Psoas muscle (tissue), 8 donors: ENCODE measurements around the gene FAM193B. TPM values are rescaled to one million over a fixed set of nuclear protein-coding genes. Genes with fewer than 3 reads are reported as not detected.

Source experiments
- ATAC-seq, 4 donors: fragments of 200-7000 bp; cut with Tn5 transposase; one replicate each; pipeline ENCODE4 v1.9.1; 2020; ENCODE audit warnings: moderate library complexity in 3 of 4, mild to moderate bottlenecking in 2 of 4
- DNase-seq, 2 donors: peaks; one replicate each; pipeline ENCODE4 v3.0.0-alpha.2; 2020
- H3K27ac ChIP-seq: fragments of 200-600 bp; one replicate; pipeline ENCODE4 v1.8.0; 2022
- H3K27me3 ChIP-seq, 3 donors: fragments of 200-600 bp in 1 of 3; one replicate each; pipeline versions ENCODE4 v1.6.1 to v1.8.0; 2013 to 2022; ENCODE audit warnings: low read length in 2 of 3, mild to moderate bottlenecking in 2 of 3, moderate library complexity in 1 of 3; ENCODE audit not compliant: insufficient read depth in 3 of 3
- H3K36me3 ChIP-seq, 2 donors: fragments of 200-600 bp in 1 of 2; one replicate each; pipeline versions ENCODE4 v1.6.1 to v1.8.0; 2013 to 2022; ENCODE audit warnings: low read depth in 1 of 2, mild to moderate bottlenecking in 1 of 2, moderate library complexity in 1 of 2; ENCODE audit not compliant: insufficient read depth in 1 of 2
- H3K4me1 ChIP-seq: fragments of 200-600 bp; one replicate; pipeline ENCODE4 v1.8.0; 2022
- H3K4me3 ChIP-seq: fragments of 200-600 bp; one replicate; pipeline ENCODE4 v1.8.0; 2022; ENCODE audit warnings: mild to moderate bottlenecking
- H3K9me3 ChIP-seq: fragments of 200-600 bp; one replicate; pipeline ENCODE4 v1.8.0; 2022
- CTCF ChIP-seq: fragments of 200-600 bp; IDR thresholded peaks from one replicate; pipeline ENCODE4 v1.8.0; 2022; ENCODE audit warnings: antibody characterized with exemption
- WGBS, 3 donors: extraction: QIAGEN DNeasy Blood & Tissue Kit; methylation state at CpG; one replicate each; pipeline versions ENCODE4 v1.1.6 to v1.1.7; 2013; 5-methylcytosine and 5-hydroxymethylcytosine counted together
- intact Hi-C, 2 donors: fragments of 100-400 bp; cut with DNase I; formaldehyde crosslinking; loops; one replicate each; pipeline versions ENCODE4 v1.11.0 to v1.14.2; 2022
- polyA plus RNA-seq, 3 donors: library from polyadenylated mRNA; stranded (reverse); fragments of 200-250 nt; gene quantifications; one replicate each; pipeline ENCODE4 v1.2.3, GENCODE V29; 2013
- total RNA-seq, 4 donors: library from RNA; stranded (reverse); fragmentation: NEBNext Ultra II Directional in 2 of 4; extraction: Animal tissue kit (Norgen Biotek cat#: 25700) in 2 of 4; gene quantifications; one replicate each; pipeline versions ENCODE4 v1.2.1 to v1.2.4, GENCODE V29; 2021 to 2023
- donor health status: healthy with polysubstance abuse.
- donor health status: DM: no; HTN: no; CAD: no; lungs with moderate emphysema.
- donor health status: Bipolar disorder and iron deficiency.
- donor health status: healthy.
- donor health status: DM: yes; HTN: yes; CAD: no.
- donor health status: DM: no; HTN: no; CAD: no.
- donor health status: DM: no; HTN: no; CAD: no.
- donor health status: DM: yes; HTN: yes; CAD: no.

FAM193B gene
- total and polyA plus RNA-seq, 7 donors, result 26.9 to 36.7 (median 28.4) TPM

GRCh38 chr5:177520916-177521513 is 33.3 kb downstream of the FAM193B start:
- Histone ChIP-seq H3K27me3 (no peaks in the 10 kb centered on the region), H3K9me3 (no peaks in the 10 kb centered on the region), H3K27ac (peak overlapping the region; percentile 6), H3K36me3 (peaks cover 0 to 71% of the 10 kb centered on the region in 2 donors), H3K4me1 (peaks cover 35% of the 10 kb centered on the region), H3K4me3 (no peak overlapping the region)
- peak; percentile 4 for TF ChIP-seq CTCF
- DNase-seq (peak in 1 of 2 donors; percentile 31), ATAC-seq (no peak)
- 41 to 80% (median 51%) methylated on average over 2 of the region's 2 CpGs for WGBS, 3 donors
- intact Hi-C loops, result no loop called here

DNA sequence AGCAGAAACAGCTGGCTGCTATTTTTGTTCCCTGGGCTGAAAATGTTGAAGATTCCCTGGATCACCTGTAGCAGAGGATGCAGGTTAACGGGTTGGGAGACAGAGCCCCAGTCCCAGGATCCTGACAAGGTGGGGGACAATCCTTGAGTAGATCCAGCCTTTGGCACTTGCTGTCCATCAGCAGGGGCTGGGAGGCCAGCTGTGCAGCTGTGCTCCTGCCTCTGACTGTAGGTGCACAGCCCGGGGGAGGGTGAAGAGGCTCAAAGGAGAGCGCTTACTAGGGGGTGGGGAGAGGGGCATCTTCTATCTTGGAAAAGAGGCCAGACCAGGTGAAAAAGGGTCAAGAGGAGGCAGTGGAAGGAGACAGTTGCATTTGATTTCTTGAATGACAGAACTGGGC is 34.1 kb downstream of the FAM193B start:
- ATAC-seq (no peak), DNase-seq (peak in 1 of 2 donors; percentile 25)
- H3K36me3 ChIP-seq, result peaks cover 0 to 72% of the 10 kb centered on the region in 2 donors
- H3K4me3 ChIP-seq, result no peak overlapping the region
- no peak for TF ChIP-seq CTCF
- no peaks in the 10 kb centered on the region for H3K9me3 ChIP-seq
- peak overlapping the region; percentile 6 for H3K27ac ChIP-seq
- intact Hi-C loops, result no loop called here
- no peaks in the 10 kb centered on the region for H3K27me3 ChIP-seq
- H3K4me1 ChIP-seq, result peaks cover 35% of the 10 kb centered on the region
- 77 to 94% (median 84%) methylated on average over 3 of the region's 3 CpGs for WGBS, 3 donors

DNA sequence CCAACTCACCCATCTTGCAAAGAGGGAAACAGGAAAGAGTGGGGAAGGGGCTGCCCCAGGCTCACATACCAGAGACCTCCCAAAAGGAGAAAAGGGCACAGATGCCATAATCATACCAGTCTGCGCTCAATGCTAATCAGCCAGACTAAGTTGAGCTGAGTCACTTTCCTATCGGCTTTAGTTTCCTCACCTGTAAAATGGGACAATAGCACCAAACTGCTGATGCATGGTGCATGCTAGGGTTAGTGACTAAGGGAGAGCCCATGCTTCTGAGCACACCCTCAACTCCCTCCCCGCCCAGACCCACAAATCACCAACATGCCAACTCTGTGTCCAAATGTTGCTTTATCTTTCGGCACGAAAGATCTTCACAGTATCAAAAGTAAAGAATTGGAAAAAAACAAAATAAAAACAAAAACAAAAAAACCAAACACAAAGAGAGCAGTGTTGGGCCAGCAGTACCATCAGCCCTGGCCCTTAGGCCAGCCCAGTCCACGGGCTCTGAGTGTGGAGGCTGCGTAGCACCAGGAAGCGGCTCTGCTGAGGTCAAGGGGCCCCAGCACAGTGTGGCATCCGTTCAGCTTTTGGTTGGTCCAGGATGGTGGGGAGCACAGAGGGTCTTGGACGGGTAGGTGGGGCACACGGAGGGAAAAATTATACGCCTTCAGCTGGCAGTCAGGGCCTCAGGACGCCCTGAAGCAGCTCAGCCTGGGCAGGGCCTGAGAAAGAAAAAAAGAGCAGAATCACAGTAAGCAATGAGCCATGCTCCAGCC is 34.7 kb downstream of the FAM193B start:
- DNase-seq (peak in 1 of 2 donors; percentile 28), ATAC-seq (no peak)
- H3K27ac ChIP-seq, result peak overlapping the region; percentile 16
- peaks cover 0 to 72% of the 10 kb centered on the region in 2 donors for H3K36me3 ChIP-seq
- H3K9me3 ChIP-seq, result no peaks in the 10 kb centered on the region
- H3K4me1 ChIP-seq, result peaks cover 31% of the 10 kb centered on the region
- no peak for TF ChIP-seq CTCF
- H3K4me3 ChIP-seq, result peak overlapping the region; percentile 11
- no peaks in the 10 kb centered on the region for H3K27me3 ChIP-seq
- WGBS, 3 donors, result 78 to 89% (median 79%) methylated on average over 13 of the region's 13 CpGs
- intact Hi-C loops, result no loop called here

GRCh38 chr5:177516601-177517568 is 37.5 kb downstream of the FAM193B start, which contains the start of gene DDX41:
DDX41 (minus strand) TSS chr5:177516961; CDS start chr5:177516945, 16 bp downstream.
- 0 to 1% (median 0%) methylated on average over 93 to 96 of the region's 96 CpGs for WGBS, 3 donors
- peak; percentile 90 to 95 (median 92) for ATAC-seq
- intact Hi-C loops, result no loop called here

More at GRCh38 chr5:177516601-177517568, 37.5 kb downstream of the FAM193B start, which contains the start of gene DDX41:
- Histone ChIP-seq H3K27ac (peak within 1 kb of the TSS; percentile 79), H3K9me3 (no peaks in the 10 kb centered on the region), H3K36me3 (peaks cover 7 to 72% of the 10 kb centered on the region in 2 donors), H3K4me1 (peaks cover 21% of the 10 kb centered on the region), H3K4me3 (peak within 1 kb of the TSS; percentile 99), H3K27me3 (no peaks in the 10 kb centered on the region)
- DNase-seq, result peak; percentile 98 to 99
- no peak for TF ChIP-seq CTCF
